Erythroblast (primary cell): Measurements from ENCODE around the gene SATB2.

Experiments
- GATA1 ChIP-seq: IDR thresholded peaks from 2 replicates; pipeline ENCODE4 v1.6.1; 2011; ENCODE audit warnings: low read depth, mild to moderate bottlenecking, control low read depth, low read length, moderate library complexity
- POLR2A ChIP-seq: IDR thresholded peaks from 2 replicates; pipeline ENCODE4 v1.6.1; 2011; ENCODE audit warnings: mild to moderate bottlenecking, low read length

DNA sequence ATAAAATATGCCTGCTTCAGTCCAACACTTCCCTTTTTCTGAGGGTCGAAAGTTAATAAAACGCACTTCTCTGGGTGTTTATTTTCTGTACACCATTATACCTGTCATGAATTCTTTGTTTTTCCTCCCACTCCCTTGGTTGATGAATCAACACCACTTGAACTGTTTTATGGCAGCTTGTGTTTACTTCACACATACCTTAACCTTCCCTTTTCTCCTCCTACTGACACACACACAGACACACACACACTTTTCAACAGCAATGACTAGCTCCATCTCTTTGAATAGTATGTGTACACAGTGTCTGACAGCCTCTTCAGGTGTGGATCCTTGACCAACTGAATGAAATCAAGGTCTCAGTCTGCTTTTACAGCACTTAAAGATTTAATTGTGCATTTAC is 91.3 kb downstream of the SATB2 start:
- no peak for TF ChIP-seq POLR2A
- TF ChIP-seq GATA1 = no peak
